Measurements from ENCODE around the gene MPND.

DNA sequence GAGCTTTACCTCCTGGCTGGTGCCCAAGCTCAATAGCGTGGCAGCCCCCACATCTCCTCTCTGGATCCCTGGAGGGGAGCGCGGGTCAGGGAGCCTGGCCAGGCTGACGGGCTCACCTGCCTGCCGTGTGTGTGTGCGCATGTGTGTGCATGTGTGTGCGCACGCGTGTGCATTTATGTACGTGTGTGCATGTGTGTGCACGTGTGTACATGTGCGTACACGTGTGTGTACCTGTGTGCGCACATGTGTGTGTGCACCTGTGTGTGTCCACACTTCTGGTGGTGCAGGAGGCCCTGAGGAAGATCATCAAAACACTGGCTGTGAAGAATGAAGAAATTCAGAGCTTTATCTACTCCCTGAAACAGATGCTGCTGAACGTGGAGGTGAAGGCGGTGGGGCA is 37.7 kb upstream of the MPND start:
- TF ChIP-seq, protein P1, sequence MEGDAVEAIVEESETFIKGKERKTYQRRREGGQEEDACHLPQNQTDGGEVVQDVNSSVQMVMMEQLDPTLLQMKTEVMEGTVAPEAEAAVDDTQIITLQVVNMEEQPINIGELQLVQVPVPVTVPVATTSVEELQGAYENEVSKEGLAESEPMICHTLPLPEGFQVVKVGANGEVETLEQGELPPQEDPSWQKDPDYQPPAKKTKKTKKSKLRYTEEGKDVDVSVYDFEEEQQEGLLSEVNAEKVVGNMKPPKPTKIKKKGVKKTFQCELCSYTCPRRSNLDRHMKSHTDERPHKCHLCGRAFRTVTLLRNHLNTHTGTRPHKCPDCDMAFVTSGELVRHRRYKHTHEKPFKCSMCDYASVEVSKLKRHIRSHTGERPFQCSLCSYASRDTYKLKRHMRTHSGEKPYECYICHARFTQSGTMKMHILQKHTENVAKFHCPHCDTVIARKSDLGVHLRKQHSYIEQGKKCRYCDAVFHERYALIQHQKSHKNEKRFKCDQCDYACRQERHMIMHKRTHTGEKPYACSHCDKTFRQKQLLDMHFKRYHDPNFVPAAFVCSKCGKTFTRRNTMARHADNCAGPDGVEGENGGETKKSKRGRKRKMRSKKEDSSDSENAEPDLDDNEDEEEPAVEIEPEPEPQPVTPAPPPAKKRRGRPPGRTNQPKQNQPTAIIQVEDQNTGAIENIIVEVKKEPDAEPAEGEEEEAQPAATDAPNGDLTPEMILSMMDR (IDR thresholded peaks at IDR 0.05) = no peak
- TF ChIP-seq POLR2AphosphoS5 (IDR thresholded peaks at IDR 0.05) = no peak
- TF ChIP-seq POLR2A (IDR thresholded peaks at IDR 0.05; ENCODE audit: low read depth) = no peak

Data from esophagus muscularis mucosa (tissue), 3 donors.